Mesenchymal stem cell (in vitro differentiated cells and primary cell): ENCODE measurements around the gene PARP16.

Experiments
- DNase-seq: peaks from one replicate; pipeline ENCODE4 v3.0.0-alpha.2; 2013
- H2AFZ ChIP-seq: one replicate; pipeline ENCODE4 v1.6.1; 2013; ENCODE audit warnings: low read depth, mild to moderate bottlenecking, control low read depth, inconsistent platforms, low read length, moderate library complexity
- H2AK5ac ChIP-seq: 2 replicates; pipeline ENCODE4 v1.6.1; 2013; ENCODE audit warnings: low read length, moderate library complexity, mild to moderate bottlenecking, inconsistent platforms; ENCODE audit not compliant: severe bottlenecking
- H2BK120ac ChIP-seq: one replicate; pipeline ENCODE4 v1.6.1; 2013; ENCODE audit warnings: low read depth, mild to moderate bottlenecking, inconsistent platforms, low read length, moderate library complexity
- H2BK12ac ChIP-seq, 2 experiments: one replicate each; pipeline ENCODE4 v1.6.1; 2013; ENCODE audit warnings: inconsistent platforms in 2 of 2, low read length in 2 of 2, mild to moderate bottlenecking in 2 of 2, moderate library complexity in 2 of 2, control low read depth in 1 of 2
- H2BK15ac ChIP-seq: one replicate; pipeline ENCODE4 v1.6.1; 2013; ENCODE audit warnings: mild to moderate bottlenecking, low read depth, inconsistent platforms; ENCODE audit not compliant: poor library complexity, severe bottlenecking
- H2BK5ac ChIP-seq: 2 replicates; pipeline ENCODE4 v1.6.1; 2013; ENCODE audit warnings: low read depth, mild to moderate bottlenecking, low read length, control low read depth, inconsistent platforms; ENCODE audit not compliant: poor library complexity, severe bottlenecking
- H3K14ac ChIP-seq, 2 experiments: one replicate each; pipeline ENCODE4 v1.6.1; 2013; ENCODE audit warnings: inconsistent platforms in 2 of 2, low read length in 2 of 2, control low read depth in 1 of 2, mild to moderate bottlenecking in 1 of 2, moderate library complexity in 1 of 2
- H3K18ac ChIP-seq, 2 experiments: one replicate each; pipeline ENCODE4 v1.6.1; 2013; ENCODE audit warnings: inconsistent platforms in 2 of 2, low read length in 2 of 2, control low read depth in 1 of 2, low read depth in 1 of 2, mild to moderate bottlenecking in 1 of 2
- H3K23ac ChIP-seq, 2 experiments: one replicate each; pipeline ENCODE4 v1.6.1; 2013; ENCODE audit warnings: inconsistent platforms in 2 of 2, low read length in 2 of 2, mild to moderate bottlenecking in 2 of 2, moderate library complexity in 2 of 2, control low read depth in 1 of 2
- H3K27ac ChIP-seq: 2 replicates; pipeline ENCODE4 v1.5.1; 2013; ENCODE audit warnings: mild to moderate bottlenecking, moderate library complexity, low read length, control low read depth, inconsistent platforms; ENCODE audit not compliant: poor library complexity, severe bottlenecking
- H3K27me3 ChIP-seq, 2 experiments: 2 replicates each; pipeline versions ENCODE4 v1.6.1 to v1.7.0; 2013; ENCODE audit warnings: low read length in 2 of 2, mild to moderate bottlenecking in 2 of 2, moderate library complexity in 2 of 2, control low read depth in 1 of 2, inconsistent platforms in 1 of 2; ENCODE audit not compliant: control insufficient read depth in 1 of 2, insufficient read depth in 1 of 2
- H3K36me3 ChIP-seq, 2 experiments: 2 replicates each; pipeline versions ENCODE4 v1.6.1 to v1.7.0; 2013; ENCODE audit warnings: low read length in 2 of 2, control low read depth in 1 of 2, inconsistent platforms in 1 of 2, low read depth in 1 of 2, mild to moderate bottlenecking in 1 of 2; ENCODE audit not compliant: insufficient read depth in 2 of 2, control insufficient read depth in 1 of 2
- H3K4ac ChIP-seq, 2 experiments: one replicate each; pipeline ENCODE4 v1.6.1; 2013; ENCODE audit warnings: inconsistent platforms in 2 of 2, low read length in 2 of 2, mild to moderate bottlenecking in 2 of 2, moderate library complexity in 2 of 2, control low read depth in 1 of 2, low read depth in 1 of 2
- H3K4me1 ChIP-seq: 2 replicates; pipeline ENCODE4 v1.6.1; 2013; ENCODE audit warnings: low read depth, low read length, control low read depth; ENCODE audit not compliant: control insufficient read depth, insufficient read depth
- H3K4me2 ChIP-seq: 2 replicates; pipeline ENCODE4 v1.6.1; 2013; ENCODE audit warnings: low read length, mild to moderate bottlenecking, inconsistent platforms; ENCODE audit not compliant: poor library complexity, severe bottlenecking
- H3K4me3 ChIP-seq, 2 experiments: 2 replicates each; pipeline versions ENCODE4 v1.5.1 to v1.7.0; 2013; ENCODE audit warnings: low read length in 2 of 2, mild to moderate bottlenecking in 2 of 2, control low read depth in 1 of 2, low read depth in 1 of 2; ENCODE audit not compliant: insufficient read depth in 1 of 2
- H3K79me1 ChIP-seq: replicated peaks from 2 replicates; pipeline ENCODE4 v1.6.1; 2013; ENCODE audit warnings: mild to moderate bottlenecking, control low read depth, low read length, inconsistent platforms; ENCODE audit not compliant: poor library complexity, severe bottlenecking
- H3K9ac ChIP-seq: 2 replicates; pipeline ENCODE4 v1.7.0; 2013; ENCODE audit warnings: mild to moderate bottlenecking, low read length, moderate library complexity
- H3K9me3 ChIP-seq: 2 replicates; pipeline ENCODE4 v1.7.0; 2013; ENCODE audit warnings: mild to moderate bottlenecking, low read length; ENCODE audit not compliant: control insufficient read depth
- H4K8ac ChIP-seq: one replicate; pipeline ENCODE4 v1.6.1; 2013; ENCODE audit warnings: inconsistent platforms, mild to moderate bottlenecking, low read length, moderate library complexity
- H4K91ac ChIP-seq: one replicate; pipeline ENCODE4 v1.6.1; 2013; ENCODE audit warnings: mild to moderate bottlenecking, low read length, inconsistent platforms
- WGBS: methylation state at CpG from one replicate; pipeline ENCODE4 v1.1.7; 2013; ENCODE audit warnings: mixed read lengths; 5-methylcytosine and 5-hydroxymethylcytosine counted together

The PARP16 gene

GRCh38 chr15:65292938-65293518, 6.3 kb upstream of the PARP16 start:
- Histone ChIP-seq H4K91ac (no peak overlapping the region), H3K18ac (no peak overlapping the region), H3K4me3 (no peak overlapping the region), H2BK12ac (no peak overlapping the region), H3K14ac (no peak overlapping the region), H3K79me1 (no peaks in the 10 kb centered on the region), H4K8ac (no peak overlapping the region), H3K4ac (no peak overlapping the region), H3K9ac (no peak overlapping the region), H3K4me1 (peaks cover 3% of the 10 kb centered on the region), H3K27ac (no peak overlapping the region), H2BK120ac (no peak overlapping the region), H2AFZ (no peak overlapping the region), H2BK15ac (no peak overlapping the region), H3K36me3 (no peaks in the 10 kb centered on the region), H3K9me3 (no peaks in the 10 kb centered on the region), H3K4me2 (no peak overlapping the region), H3K27me3 (no peaks in the 10 kb centered on the region), H2BK5ac (no peak overlapping the region), H3K23ac (no peak overlapping the region), H2AK5ac (no peak overlapping the region)
- WGBS: 79% methylated on average over 1 of the region's 1 CpG
- no peak for DNase-seq

- Histone ChIP-seq H3K4me2 (no peak overlapping the region), H2AFZ (no peak overlapping the region), H3K18ac (no peak overlapping the region), H3K27me3 (no peaks in the 10 kb centered on the region), H3K27ac (no peak overlapping the region), H2AK5ac (no peak overlapping the region), H3K79me1 (peaks cover 4% of the 10 kb centered on the region), H3K23ac (no peak overlapping the region), H2BK15ac (no peak overlapping the region), H3K36me3 (no peaks in the 10 kb centered on the region), H3K14ac (no peak overlapping the region), H3K9ac (no peak overlapping the region), H2BK120ac (no peak overlapping the region), H4K91ac (no peak overlapping the region), H2BK12ac (no peak overlapping the region), H3K4me1 (peaks cover 8% of the 10 kb centered on the region), H3K4ac (no peak overlapping the region), H3K4me3 (no peak overlapping the region), H2BK5ac (no peak overlapping the region), H3K9me3 (no peaks in the 10 kb centered on the region), H4K8ac (no peak overlapping the region)
- WGBS: 98% methylated on average over 7 of the region's 7 CpGs
- no peak for DNase-seq
Measured at GRCh38 chr15:65290228-65290627, 3.5 kb upstream of the PARP16 start.

- H3K14ac ChIP-seq: no peak overlapping the region
Measured at GRCh38 chr15:65289261-65289854, 2.7 kb upstream of the PARP16 start.

GRCh38 chr15:65287520-65287855, 805 bp upstream of the PARP16 start:
- Histone ChIP-seq H3K27me3 (no peaks in the 10 kb centered on the region), H3K23ac (no peak overlapping the region), H3K18ac (no peak overlapping the region), H3K4ac (no peak overlapping the region), H4K8ac (peak overlapping the region; percentile 7), H2AFZ (no peak overlapping the region), H3K4me1 (peaks cover 8% of the 10 kb centered on the region), H3K4me3 (no peak overlapping the region), H3K14ac (no peak overlapping the region), H3K79me1 (peaks cover 15% of the 10 kb centered on the region), H2BK15ac (no peak overlapping the region), H2AK5ac (no peak overlapping the region), H4K91ac (no peak overlapping the region), H3K36me3 (no peaks in the 10 kb centered on the region), H3K4me2 (no peak overlapping the region), H2BK5ac (no peak overlapping the region), H2BK12ac (peak overlapping the region in 1 of 2 experiments; percentile 42), H2BK120ac (no peak overlapping the region), H3K9ac (no peak overlapping the region), H3K27ac (no peak overlapping the region), H3K9me3 (no peaks in the 10 kb centered on the region)
- 93% methylated on average over 3 of the region's 3 CpGs for WGBS
- DNase-seq: peak; percentile 39

More at GRCh38 chr15:65289261-65289854, 2.7 kb upstream of the PARP16 start:
- WGBS: 98% methylated on average over 7 of the region's 7 CpGs
- Histone ChIP-seq H4K8ac (no peak overlapping the region), H3K4ac (no peak overlapping the region), H2AFZ (no peak overlapping the region), H2BK120ac (no peak overlapping the region), H3K4me1 (peaks cover 7% of the 10 kb centered on the region), H3K36me3 (no peaks in the 10 kb centered on the region), H2BK12ac (no peak overlapping the region), H3K27me3 (no peaks in the 10 kb centered on the region), H3K27ac (no peak overlapping the region), H3K9me3 (no peaks in the 10 kb centered on the region), H3K18ac (no peak overlapping the region), H3K23ac (no peak overlapping the region), H2BK5ac (no peak overlapping the region), H3K79me1 (peaks cover 7% of the 10 kb centered on the region), H3K4me2 (no peak overlapping the region), H2AK5ac (no peak overlapping the region), H3K4me3 (no peak overlapping the region), H3K9ac (no peak overlapping the region), H4K91ac (no peak overlapping the region), H2BK15ac (no peak overlapping the region)
- DNase-seq: no peak
